HL-60 (cell line): ENCODE results near the gene ANKS1B.

Experiments used
- DNase-seq, 2 experiments: peaks; one replicate each; pipeline ENCODE4 v3.0.0-alpha.2; 2010 to 2020; ENCODE audit warnings: low read depth in 1 of 2, low spot score in 1 of 2
- H3K27ac ChIP-seq: fragments of 250-450 bp; sonication (Bioruptor Pico); replicated peaks from 2 replicates; pipeline ENCODE4 v1.5.1; 2020; ENCODE audit warnings: mild to moderate bottlenecking, moderate library complexity
- H3K27me3 ChIP-seq: fragments of 250-450 bp; sonication (Bioruptor Pico); 2 replicates; pipeline ENCODE4 v1.5.1; 2021; ENCODE audit warnings: mild to moderate bottlenecking, moderate library complexity; ENCODE audit not compliant: insufficient read depth, poor library complexity, severe bottlenecking
- H3K4me3 ChIP-seq: replicated peaks from 2 replicates; pipeline ENCODE4 v1.5.1; 2011; ENCODE audit warnings: mild to moderate bottlenecking, control low read depth, low read length; ENCODE audit not compliant: insufficient read depth
- GABPA ChIP-seq: IDR thresholded peaks from 2 replicates; pipeline ENCODE4 v1.6.1; 2012; ENCODE audit warnings: low read depth
- POLR2AphosphoS5 ChIP-seq: IDR thresholded peaks from 2 replicates; pipeline ENCODE4 v1.6.1; 2012; ENCODE audit warnings: low read depth
- REST ChIP-seq: IDR thresholded peaks from 2 replicates; pipeline ENCODE4 v1.6.1; 2012; ENCODE audit warnings: low read depth; ENCODE audit not compliant: insufficient replicate concordance
- SPI1 ChIP-seq: IDR thresholded peaks from 2 replicates; pipeline ENCODE4 v1.6.1; 2012; ENCODE audit warnings: low read depth, mild to moderate bottlenecking, borderline replicate concordance
- TF ChIP-seq, protein P1 (sequence below): IDR thresholded peaks from one replicate; pipeline ENCODE4 v1.5.1; 2011; ENCODE audit warnings: low read length, control low read depth, inconsistent platforms; ENCODE audit not compliant: insufficient read depth

ANKS1B gene

GRCh38 chr12:99875081-99875480 is 109.7 kb downstream of the ANKS1B start:
- no peak for TF ChIP-seq POLR2AphosphoS5
- TF ChIP-seq REST = no peak
- TF ChIP-seq, protein P1, sequence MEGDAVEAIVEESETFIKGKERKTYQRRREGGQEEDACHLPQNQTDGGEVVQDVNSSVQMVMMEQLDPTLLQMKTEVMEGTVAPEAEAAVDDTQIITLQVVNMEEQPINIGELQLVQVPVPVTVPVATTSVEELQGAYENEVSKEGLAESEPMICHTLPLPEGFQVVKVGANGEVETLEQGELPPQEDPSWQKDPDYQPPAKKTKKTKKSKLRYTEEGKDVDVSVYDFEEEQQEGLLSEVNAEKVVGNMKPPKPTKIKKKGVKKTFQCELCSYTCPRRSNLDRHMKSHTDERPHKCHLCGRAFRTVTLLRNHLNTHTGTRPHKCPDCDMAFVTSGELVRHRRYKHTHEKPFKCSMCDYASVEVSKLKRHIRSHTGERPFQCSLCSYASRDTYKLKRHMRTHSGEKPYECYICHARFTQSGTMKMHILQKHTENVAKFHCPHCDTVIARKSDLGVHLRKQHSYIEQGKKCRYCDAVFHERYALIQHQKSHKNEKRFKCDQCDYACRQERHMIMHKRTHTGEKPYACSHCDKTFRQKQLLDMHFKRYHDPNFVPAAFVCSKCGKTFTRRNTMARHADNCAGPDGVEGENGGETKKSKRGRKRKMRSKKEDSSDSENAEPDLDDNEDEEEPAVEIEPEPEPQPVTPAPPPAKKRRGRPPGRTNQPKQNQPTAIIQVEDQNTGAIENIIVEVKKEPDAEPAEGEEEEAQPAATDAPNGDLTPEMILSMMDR = no peak
- TF ChIP-seq SPI1 = no peak
- no peak for TF ChIP-seq GABPA
- Histone ChIP-seq H3K27me3 (no peaks in the 10 kb centered on the region), H3K4me3 (no peak overlapping the region), H3K27ac (no peak overlapping the region)
- no peak for DNase-seq

GRCh38 chr12:99870085-99870484 is 114.7 kb downstream of the ANKS1B start:
- TF ChIP-seq REST = no peak
- TF ChIP-seq, protein P1 = no peak
- TF ChIP-seq SPI1 = no peak
- no peak for TF ChIP-seq GABPA
- TF ChIP-seq POLR2AphosphoS5 = no peak
- Histone ChIP-seq H3K27ac (no peak overlapping the region), H3K4me3 (no peak overlapping the region), H3K27me3 (peaks cover 2% of the 10 kb centered on the region)
- no peak for DNase-seq

DNA sequence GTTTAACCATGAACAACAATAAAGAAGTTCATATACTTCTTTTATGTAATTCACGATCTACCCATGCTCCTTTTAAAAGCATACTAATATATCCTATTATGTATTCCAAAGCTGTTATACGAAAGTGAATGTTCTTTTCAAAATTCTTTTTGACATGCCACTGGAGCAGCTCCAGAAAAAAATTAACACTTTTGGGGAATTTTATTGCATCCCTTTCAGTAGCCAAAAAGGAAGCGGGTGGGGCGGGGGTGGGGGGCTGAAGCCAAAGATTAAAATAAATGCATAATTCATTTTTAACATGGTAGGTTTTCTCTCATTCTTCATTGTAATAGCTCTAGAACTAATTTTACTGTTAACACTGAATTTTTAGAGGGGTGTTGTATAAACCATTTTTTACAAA is 123.0 kb downstream of the ANKS1B start:
- Histone ChIP-seq H3K27me3 (peaks cover 3% of the 10 kb centered on the region), H3K27ac (no peak overlapping the region), H3K4me3 (no peak overlapping the region)
- no peak for DNase-seq
- TF ChIP-seq GABPA (no peak), POLR2AphosphoS5 (no peak), SPI1 (no peak), REST (no peak)
- TF ChIP-seq, protein P1 = no peak
